DOHH2 (cell line): ENCODE data around the gene SLC6A13.

Source experiments
- H3F3A ChIP-seq: fragments of 200-600 bp; sonication (generic), shearing (Covaris generic); 2 replicates; pipeline ENCODE4 v1.6.0; 2016; ENCODE audit warnings: antibody characterized with exemption, mild to moderate bottlenecking; ENCODE audit not compliant: control insufficient read depth, insufficient read depth
- H3K27ac ChIP-seq: fragments of 200-600 bp; sonication (generic); 2 replicates; pipeline ENCODE4 v1.5.1; 2014; ENCODE audit warnings: low read depth, mild to moderate bottlenecking, low read length, moderate library complexity
- H3K27me3 ChIP-seq: fragments of 200-600 bp; sonication (generic); 2 replicates; pipeline ENCODE4 v1.6.1; 2014; ENCODE audit warnings: mild to moderate bottlenecking, low read length, mixed read lengths; ENCODE audit not compliant: control insufficient read depth
- H3K36me3 ChIP-seq: fragments of 200-600 bp; sonication (generic); 2 replicates; pipeline ENCODE4 v1.6.1; 2014; ENCODE audit warnings: mild to moderate bottlenecking, low read length, moderate library complexity, mixed read lengths; ENCODE audit not compliant: control insufficient read depth
- H3K4me1 ChIP-seq: fragments of 200-600 bp; sonication (generic); 2 replicates; pipeline ENCODE4 v1.6.1; 2014; ENCODE audit warnings: mild to moderate bottlenecking, low read length, mixed read lengths; ENCODE audit not compliant: control insufficient read depth
- H3K4me2 ChIP-seq: fragments of 200-600 bp; sonication (generic); 2 replicates; pipeline ENCODE4 v1.6.0; 2014; ENCODE audit warnings: mild to moderate bottlenecking, low read length, moderate library complexity
- H3K4me3 ChIP-seq: fragments of 200-600 bp; sonication (generic); 2 replicates; pipeline ENCODE4 v1.5.1; 2014; ENCODE audit warnings: mild to moderate bottlenecking, low read length, mixed read lengths
- H3K79me2 ChIP-seq: fragments of 200-600 bp; sonication (generic); 2 replicates; pipeline ENCODE4 v1.6.1; 2014; ENCODE audit warnings: mild to moderate bottlenecking, low read length, mixed read lengths; ENCODE audit not compliant: control insufficient read depth
- H3K9me2 ChIP-seq: fragments of 200-600 bp; sonication (generic); replicated peaks from 2 replicates; pipeline ENCODE4 v1.6.1; 2014; ENCODE audit warnings: mild to moderate bottlenecking, low read length, mixed read lengths; ENCODE audit not compliant: control insufficient read depth
- H3K9me3 ChIP-seq: fragments of 200-600 bp; sonication (generic); 2 replicates; pipeline ENCODE4 v1.6.1; 2014; ENCODE audit warnings: antibody characterized with exemption, low read length, mixed read lengths; ENCODE audit not compliant: control insufficient read depth, insufficient read depth
- H4K20me1 ChIP-seq: fragments of 200-600 bp; sonication (generic); 2 replicates; pipeline ENCODE4 v1.6.0; 2014; ENCODE audit warnings: low read depth, mild to moderate bottlenecking, antibody characterized with exemption, low read length, moderate library complexity; ENCODE audit not compliant: control insufficient read depth, insufficient read depth
- CTCF ChIP-seq: fragments of 200-600 bp; sonication (generic); IDR thresholded peaks from one replicate; pipeline ENCODE4 v1.5.1; 2014; ENCODE audit warnings: antibody characterized with exemption, mild to moderate bottlenecking, low read depth, low read length; ENCODE audit not compliant: poor library complexity, severe bottlenecking
- EZH2phosphoT487 ChIP-seq: fragments of 200-600 bp; sonication (generic); IDR thresholded peaks from 2 replicates; pipeline ENCODE4 v1.6.1; 2017; ENCODE audit warnings: borderline replicate concordance, mild to moderate bottlenecking, antibody characterized with exemption, low read length, moderate library complexity, mixed read lengths

SLC6A13 gene

GRCh38 chr12:240566-240965, 22.1 kb downstream of the SLC6A13 start:
- H3K36me3 ChIP-seq = no peaks in the 10 kb centered on the region
- no peaks in the 10 kb centered on the region for H3K4me1 ChIP-seq
- no peaks in the 10 kb centered on the region for H3K9me2 ChIP-seq
- H4K20me1 ChIP-seq = no peaks in the 10 kb centered on the region
- no peaks in the 10 kb centered on the region for H3F3A ChIP-seq
- no peak for TF ChIP-seq EZH2phosphoT487
- TF ChIP-seq CTCF = no peak
- no peak overlapping the region for H3K27ac ChIP-seq
- H3K4me3 ChIP-seq = no peak overlapping the region
- peaks cover 12% of the 10 kb centered on the region; the same call in 1 of the 2 replicates for H3K9me3 ChIP-seq
- no peak overlapping the region for H3K4me2 ChIP-seq
- H3K79me2 ChIP-seq = no peaks in the 10 kb centered on the region
- H3K27me3 ChIP-seq = no peaks in the 10 kb centered on the region

DNA sequence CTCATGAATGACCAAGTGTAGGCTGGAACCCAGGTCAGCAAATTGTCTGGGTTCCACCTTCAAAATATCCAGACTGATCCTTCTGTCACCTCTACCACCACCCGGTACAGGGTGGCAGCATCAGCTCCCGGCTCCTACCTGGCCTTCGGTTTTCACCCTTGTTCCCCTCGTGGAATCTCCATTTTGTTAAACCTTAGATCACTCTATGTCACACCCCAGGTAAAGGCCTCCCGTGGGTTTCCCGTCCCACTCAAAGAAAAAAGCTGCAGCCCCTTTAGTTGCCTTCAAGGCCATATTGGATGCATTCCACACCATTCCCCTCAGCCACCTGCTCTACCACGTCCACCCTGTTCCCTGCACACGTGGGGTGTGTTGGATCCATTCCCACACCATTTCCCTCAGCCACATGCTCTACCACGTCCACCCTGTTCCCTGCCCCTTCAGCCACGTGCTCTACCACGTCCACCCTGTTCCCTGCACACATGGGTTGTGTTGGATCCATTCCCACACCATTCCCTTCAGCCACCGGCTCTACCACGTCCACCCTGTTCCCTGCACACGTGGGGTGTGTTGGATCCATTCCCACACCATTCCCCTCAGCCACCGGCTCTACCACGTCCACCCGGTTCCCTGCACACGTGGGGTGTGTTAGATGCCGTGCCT, 23.8 kb downstream of the SLC6A13 start:
- no peaks in the 10 kb centered on the region for H3F3A ChIP-seq
- TF ChIP-seq CTCF = no peak
- TF ChIP-seq EZH2phosphoT487 = no peak
- no peaks in the 10 kb centered on the region for H3K9me2 ChIP-seq
- no peaks in the 10 kb centered on the region for H4K20me1 ChIP-seq
- H3K36me3 ChIP-seq = no peaks in the 10 kb centered on the region
- H3K79me2 ChIP-seq = no peaks in the 10 kb centered on the region
- no peak overlapping the region for H3K4me3 ChIP-seq
- H3K27me3 ChIP-seq = no peaks in the 10 kb centered on the region
- no peaks in the 10 kb centered on the region for H3K4me1 ChIP-seq
- H3K4me2 ChIP-seq = no peak overlapping the region
- peaks cover 16% of the 10 kb centered on the region; the same call in 1 of the 2 replicates for H3K9me3 ChIP-seq
- no peak overlapping the region for H3K27ac ChIP-seq

DNA sequence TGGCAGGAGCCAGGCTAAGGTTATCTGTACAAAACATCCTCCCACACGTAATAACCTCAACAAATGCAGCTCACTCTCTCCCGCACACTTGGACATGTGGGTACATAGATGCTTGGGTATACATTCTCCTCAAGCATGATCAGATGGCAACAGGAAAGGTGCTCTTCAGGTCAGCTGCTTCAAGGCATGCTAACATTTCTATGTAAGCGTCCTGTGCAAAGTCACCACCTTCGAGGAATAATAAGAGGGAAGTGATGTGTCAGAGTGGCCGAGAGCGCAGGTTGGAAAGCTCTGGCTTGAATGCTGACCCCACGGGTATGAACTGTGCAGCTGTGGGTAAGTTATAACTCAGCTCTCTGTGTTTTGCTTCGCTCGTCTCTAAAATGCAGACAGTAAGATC, 24.5 kb downstream of the SLC6A13 start:
- H3K27ac ChIP-seq = no peak overlapping the region
- H3F3A ChIP-seq = no peaks in the 10 kb centered on the region
- H3K9me2 ChIP-seq = no peaks in the 10 kb centered on the region
- H3K9me3 ChIP-seq = peaks cover 16% of the 10 kb centered on the region; the same call in 1 of the 2 replicates
- no peaks in the 10 kb centered on the region for H3K36me3 ChIP-seq
- H3K4me1 ChIP-seq = no peaks in the 10 kb centered on the region
- H4K20me1 ChIP-seq = no peaks in the 10 kb centered on the region
- TF ChIP-seq CTCF (no peak), EZH2phosphoT487 (no peak)
- H3K4me2 ChIP-seq = no peak overlapping the region
- H3K4me3 ChIP-seq = no peak overlapping the region
- H3K79me2 ChIP-seq = no peaks in the 10 kb centered on the region
- H3K27me3 ChIP-seq = no peaks in the 10 kb centered on the region
